Measurements from ENCODE around the gene CCDC86. TPM values are rescaled to one million over a fixed set of nuclear protein-coding genes. Genes with fewer than 3 reads are reported as not detected.

Gene CCDC86
- total and polyA plus RNA-seq, 3 donors from 2014 or later: 60.7 to 134 (median 64.7) TPM

DNA sequence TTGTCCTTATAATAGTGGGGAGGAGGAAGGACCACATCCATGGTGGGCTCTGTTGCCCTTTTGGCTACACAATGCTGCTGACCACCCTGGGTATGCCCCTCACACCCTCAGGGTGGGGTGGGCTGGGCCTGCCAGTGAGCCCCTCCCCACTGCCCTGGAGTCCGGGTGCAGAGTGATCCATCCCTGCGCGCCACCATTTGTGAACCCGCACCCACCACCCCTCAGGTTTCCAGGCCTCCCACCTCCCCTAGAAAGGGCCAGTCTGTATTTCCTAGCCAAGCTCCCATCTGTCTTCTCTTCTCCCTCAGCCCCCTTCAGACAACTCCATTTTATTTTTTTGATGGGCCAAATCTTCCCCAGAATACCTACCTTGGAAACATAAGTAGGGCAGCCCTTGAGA lies 31.8 kb upstream of the CCDC86 start:
- Histone ChIP-seq H3K4me1 (no peaks in the 10 kb centered on the region), H3K9me3 (no peaks in the 10 kb centered on the region), H3K4me3 (no peak overlapping the region), H3K27me3 (no peaks in the 10 kb centered on the region), H3K36me3 (ENCODE audit: low read depth, missing control alignments) (no peaks in the 10 kb centered on the region), H3K27ac (no peak overlapping the region)
- intact Hi-C loops (cut with DNase I; ENCODE audit: low total_unique reads): no loop called here
- no peak for DNase-seq
- WGBS, 2 donors: 95 to 100% methylated on average over 4 of the region's 4 CpGs
- no peak for TF ChIP-seq CTCF (IDR thresholded peaks at IDR 0.05)
- TF ChIP-seq POLR2A (IDR thresholded peaks at IDR 0.05): no peak

- Histone ChIP-seq H3K36me3 (ENCODE audit: low read depth, missing control alignments) (no peaks in the 10 kb centered on the region), H3K4me3 (no peak overlapping the region), H3K9me3 (no peaks in the 10 kb centered on the region), H3K4me1 (no peaks in the 10 kb centered on the region), H3K27me3 (no peaks in the 10 kb centered on the region), H3K27ac (no peak overlapping the region)
- no peak for DNase-seq
- intact Hi-C loops (cut with DNase I; ENCODE audit: low total_unique reads): no loop called here
- WGBS, 2 donors: 62 to 67% methylated on average over 4 to 8 of the region's 8 CpGs
- TF ChIP-seq POLR2A (IDR thresholded peaks at IDR 0.05): no peak
- TF ChIP-seq CTCF (IDR thresholded peaks at IDR 0.05): no peak
Measured at GRCh38 chr11:60810569-60810968, 31.3 kb upstream of the CCDC86 start.

DNA sequence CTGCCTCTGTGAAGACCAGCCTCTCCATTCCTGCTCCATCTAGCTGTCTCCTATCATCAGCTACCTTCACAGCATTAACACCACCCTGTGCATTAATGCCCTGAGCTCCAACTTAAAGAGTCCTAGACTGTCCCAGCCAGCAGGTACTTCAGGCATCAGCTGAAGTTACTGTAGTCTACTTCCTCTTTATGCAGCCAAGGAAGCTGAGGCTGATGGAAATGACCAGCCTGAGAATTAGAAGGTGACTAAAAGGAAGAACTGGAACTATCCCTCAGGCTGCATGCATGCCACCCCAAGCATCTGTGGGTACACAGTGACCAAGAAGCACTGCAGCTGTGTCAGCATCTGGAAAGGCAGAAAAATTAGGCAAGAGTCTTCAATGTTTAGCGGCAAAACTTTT lies 28.6 kb upstream of the CCDC86 start:
- DNase-seq: no peak
- intact Hi-C loops (cut with DNase I; ENCODE audit: low total_unique reads): no loop called here
- WGBS, 2 donors: 93 to 94% methylated on average over 1 of the region's 1 CpG
- H3K36me3 ChIP-seq (ENCODE audit: low read depth, missing control alignments): no peaks in the 10 kb centered on the region
- H3K27ac ChIP-seq: no peak overlapping the region
- no peaks in the 10 kb centered on the region for H3K27me3 ChIP-seq
- no peaks in the 10 kb centered on the region for H3K4me1 ChIP-seq
- no peaks in the 10 kb centered on the region for H3K9me3 ChIP-seq
- TF ChIP-seq POLR2A (IDR thresholded peaks at IDR 0.05): no peak
- no peak for TF ChIP-seq CTCF (IDR thresholded peaks at IDR 0.05)
- no peak overlapping the region for H3K4me3 ChIP-seq

DNA sequence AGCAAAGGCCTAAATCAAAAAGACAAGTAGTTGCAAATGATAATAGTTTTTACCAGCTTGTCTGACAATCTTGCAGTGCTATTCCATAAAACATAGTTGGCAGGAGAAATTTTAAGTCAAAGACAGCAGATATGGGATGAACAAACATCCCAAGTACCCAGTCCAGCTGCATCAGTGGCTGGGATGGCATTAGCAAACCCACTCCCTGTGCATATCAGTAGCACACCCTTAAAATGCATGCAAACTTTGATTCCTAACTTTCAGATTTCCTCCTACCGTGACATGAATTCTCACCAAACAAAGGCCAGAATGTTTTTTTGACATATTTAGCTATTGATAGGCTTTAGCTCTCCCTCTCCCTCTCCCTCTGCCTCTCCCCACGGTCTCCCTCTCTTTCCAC lies 27.8 kb upstream of the CCDC86 start:
- H3K27ac ChIP-seq: no peak overlapping the region
- H3K9me3 ChIP-seq: no peaks in the 10 kb centered on the region
- no peak for TF ChIP-seq POLR2A (IDR thresholded peaks at IDR 0.05)
- no peak for TF ChIP-seq CTCF (IDR thresholded peaks at IDR 0.05)
- no peaks in the 10 kb centered on the region for H3K4me1 ChIP-seq
- intact Hi-C loops (cut with DNase I; ENCODE audit: low total_unique reads): no loop called here
- H3K36me3 ChIP-seq (ENCODE audit: low read depth, missing control alignments): no peaks in the 10 kb centered on the region
- no peaks in the 10 kb centered on the region for H3K27me3 ChIP-seq
- DNase-seq: no peak
- H3K4me3 ChIP-seq: no peak overlapping the region
- WGBS, 2 donors: 61 to 85% methylated on average over 2 of the region's 2 CpGs

DNA sequence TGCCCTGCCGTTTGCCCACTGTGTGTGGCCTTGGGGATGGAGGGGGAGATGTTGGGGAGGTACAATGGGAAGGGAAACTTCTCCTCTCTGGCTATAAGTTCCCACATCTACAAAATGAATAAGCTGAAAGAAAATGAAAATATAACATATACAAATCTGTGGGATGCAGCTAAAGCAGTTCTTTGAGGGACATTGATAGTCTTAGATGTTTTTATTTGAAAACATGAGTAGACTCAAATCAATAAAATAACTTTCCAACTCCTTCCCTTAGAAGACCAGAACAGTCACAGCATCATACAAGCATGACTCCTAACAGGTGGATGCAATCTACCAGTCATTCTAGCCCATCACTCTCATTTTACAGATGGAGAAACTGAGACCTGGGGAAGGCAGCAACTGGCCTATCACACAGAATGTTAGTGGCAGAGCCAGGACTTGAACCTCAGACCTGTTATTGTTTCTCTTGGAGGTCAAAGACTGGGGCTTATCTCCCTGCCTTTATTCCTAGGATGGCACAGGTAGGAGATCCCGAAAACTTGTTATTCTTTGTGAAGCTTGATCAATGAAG lies 25.2 kb upstream of the CCDC86 start:
- no peaks in the 10 kb centered on the region for H3K27me3 ChIP-seq
- 80 to 88% methylated on average over 2 of the region's 2 CpGs for WGBS, 2 donors
- no peak overlapping the region for H3K27ac ChIP-seq
- no peaks in the 10 kb centered on the region for H3K36me3 ChIP-seq (ENCODE audit: low read depth, missing control alignments)
- H3K4me3 ChIP-seq: no peak overlapping the region
- no peaks in the 10 kb centered on the region for H3K4me1 ChIP-seq
- intact Hi-C loops (cut with DNase I; ENCODE audit: low total_unique reads): no loop called here
- TF ChIP-seq CTCF (IDR thresholded peaks at IDR 0.05): no peak
- no peak for TF ChIP-seq POLR2A (IDR thresholded peaks at IDR 0.05)
- DNase-seq: no peak
- H3K9me3 ChIP-seq: no peaks in the 10 kb centered on the region
